Measurements from ENCODE around the gene UPK3B. TPM values are rescaled to one million over a fixed set of nuclear protein-coding genes. Genes with fewer than 3 reads are reported as not detected.
"Not testable (repeated sequence)": the region's sequence is repeated elsewhere in the genome, so short reads cannot be mapped to it uniquely, and the experiment has no call there.

Gene UPK3B
- 96.8 and 102 TPM in 2 replicates for total RNA-seq (2014; rRNA removed; shearing (Covaris generic))

- DNase-seq (ENCODE audit: low spot score), result peak; percentile 75
Measured at GRCh38 chr7:76509931-76510877, at the start of gene UPK3B. UPK3B (plus strand) TSS chr7:76510552; CDS start chr7:76510653, 101 bp downstream.

GRCh38 chr7:76460767-76461166, 49.6 kb upstream of the UPK3B start:
- not testable (repeated sequence) for DNase-seq (ENCODE audit: low spot score)

- not testable (repeated sequence) for DNase-seq (ENCODE audit: low spot score)
Measured at GRCh38 chr7:76461464-76462101, 48.8 kb upstream of the UPK3B start, which contains the start of gene DTX2. DTX2 (plus strand) TSS chr7:76461709; CDS start chr7:76480510, 18,801 bp downstream.

GRCh38 chr7:76462271-76462882, 48.0 kb upstream of the UPK3B start:
- not testable (repeated sequence) for DNase-seq (ENCODE audit: low spot score)

- DNase-seq (ENCODE audit: low spot score), result not testable (repeated sequence)
Measured at GRCh38 chr7:76464959-76465358, 45.4 kb upstream of the UPK3B start.

- DNase-seq (ENCODE audit: low spot score), result not testable (repeated sequence)
Measured at GRCh38 chr7:76465950-76466349, 44.4 kb upstream of the UPK3B start.

- peak; percentile 14 for DNase-seq (ENCODE audit: low spot score)
Measured at GRCh38 chr7:76467743-76468404, 42.5 kb upstream of the UPK3B start.

GRCh38 chr7:76471556-76472221, 38.7 kb upstream of the UPK3B start:
- not testable (repeated sequence) for DNase-seq (ENCODE audit: low spot score)

- not testable (repeated sequence) for DNase-seq (ENCODE audit: low spot score)
Measured at GRCh38 chr7:76473097-76473496, 37.3 kb upstream of the UPK3B start.

GRCh38 chr7:76476280-76476679, 34.1 kb upstream of the UPK3B start:
- DNase-seq (ENCODE audit: low spot score), result not testable (repeated sequence)

GRCh38 chr7:76476742-76477474, 33.4 kb upstream of the UPK3B start:
- DNase-seq (ENCODE audit: low spot score), result not testable (repeated sequence)

- DNase-seq (ENCODE audit: low spot score), result not testable (repeated sequence)
Measured at GRCh38 chr7:76479628-76480027, 30.7 kb upstream of the UPK3B start.

- not testable (repeated sequence) for DNase-seq (ENCODE audit: low spot score)
Measured at GRCh38 chr7:76480403-76481253, 29.7 kb upstream of the UPK3B start.

GRCh38 chr7:76482660-76483059, 27.7 kb upstream of the UPK3B start:
- DNase-seq (ENCODE audit: low spot score), result not testable (repeated sequence)

- not testable (repeated sequence) for DNase-seq (ENCODE audit: low spot score)
Measured at GRCh38 chr7:76483081-76483480, 27.3 kb upstream of the UPK3B start.

GRCh38 chr7:76484456-76484855, 25.9 kb upstream of the UPK3B start:
- not testable (repeated sequence) for DNase-seq (ENCODE audit: low spot score)

- not testable (repeated sequence) for DNase-seq (ENCODE audit: low spot score)
Measured at GRCh38 chr7:76485822-76486610, 24.3 kb upstream of the UPK3B start.

GRCh38 chr7:76486618-76487017, 23.7 kb upstream of the UPK3B start:
- DNase-seq (ENCODE audit: low spot score), result not testable (repeated sequence)

Data from HT-29 (cell line).